NCI-H524 treated with DMSO at 0.1 percent for 48 hours (cell line): ENCODE measurements around the gene EFNB2.

Source experiments
- DNase-seq: peaks from one replicate; lab custom pipeline; 2025; lab: John Stamatoyannopoulos, UW

EFNB2 gene

GRCh38 chr13:106535552-106536243 is at the start of gene EFNB2:
Gene EFNB2 (minus strand): TSS chr13:106535662. CDS start chr13:106534964, 698 bp downstream.
- no peak for DNase-seq

- DNase-seq = no peak
Observed at GRCh38 chr13:106581225-106581624, 45.8 kb upstream of the EFNB2 start.

- no peak for DNase-seq
Observed at GRCh38 chr13:106575896-106576295, 40.4 kb upstream of the EFNB2 start.

GRCh38 chr13:106573868-106574267 is 38.4 kb upstream of the EFNB2 start:
- DNase-seq = no peak

- no peak for DNase-seq
Observed at GRCh38 chr13:106573284-106573846, 37.9 kb upstream of the EFNB2 start.

- no peak for DNase-seq
Observed at GRCh38 chr13:106570299-106570852, 34.9 kb upstream of the EFNB2 start.

- no peak for DNase-seq
Observed at GRCh38 chr13:106569233-106570095, 34.0 kb upstream of the EFNB2 start.

- no peak for DNase-seq
Observed at GRCh38 chr13:106568299-106569003, 33.0 kb upstream of the EFNB2 start.

GRCh38 chr13:106567474-106568298 is 32.2 kb upstream of the EFNB2 start, which contains the start of gene ARGLU1:
Gene ARGLU1 (minus strand): TSS chr13:106568137. CDS start chr13:106567919, 218 bp downstream.
- peak; percentile 39 for DNase-seq

- no peak for DNase-seq
Observed at GRCh38 chr13:106566641-106567473, 31.4 kb upstream of the EFNB2 start.

GRCh38 chr13:106565127-106565775 is 29.8 kb upstream of the EFNB2 start:
- DNase-seq = no peak

GRCh38 chr13:106562301-106562700 is 26.8 kb upstream of the EFNB2 start:
- no peak for DNase-seq

- DNase-seq = no peak
Observed at GRCh38 chr13:106561551-106562170, 26.2 kb upstream of the EFNB2 start.

GRCh38 chr13:106560821-106561220 is 25.4 kb upstream of the EFNB2 start:
- no peak for DNase-seq

GRCh38 chr13:106558527-106558926 is 23.1 kb upstream of the EFNB2 start:
- no peak for DNase-seq

GRCh38 chr13:106555631-106556328 is 20.3 kb upstream of the EFNB2 start:
- DNase-seq = no peak

GRCh38 chr13:106551751-106552150 is 16.3 kb upstream of the EFNB2 start:
- DNase-seq = no peak

GRCh38 chr13:106551350-106551749 is 15.9 kb upstream of the EFNB2 start:
- DNase-seq = no peak
